Thyroid gland (tissue), 4 donors: Measurements from ENCODE around the gene RPGRIP1L.

Experiments used
- CTCF ChIP-seq, 6 experiments: fragments of 200-600 bp in 3 of 6; fragments of 450-650 bp in 3 of 6; sonication (generic) in 3 of 6; IDR thresholded peaks; one replicate each; pipeline ENCODE4 v1.5.1; 2016 to 2019; ENCODE audit warnings: antibody characterized with exemption in 6 of 6, mild to moderate bottlenecking in 2 of 6, inconsistent platforms in 1 of 6, moderate library complexity in 1 of 6
- POLR2A ChIP-seq, 2 donors: fragments of 450-650 bp; IDR thresholded peaks; one replicate each; pipeline ENCODE4 v1.6.1; 2017; ENCODE audit warnings: antibody characterized with exemption in 2 of 2, mild to moderate bottlenecking in 2 of 2, moderate library complexity in 1 of 2

DNA sequence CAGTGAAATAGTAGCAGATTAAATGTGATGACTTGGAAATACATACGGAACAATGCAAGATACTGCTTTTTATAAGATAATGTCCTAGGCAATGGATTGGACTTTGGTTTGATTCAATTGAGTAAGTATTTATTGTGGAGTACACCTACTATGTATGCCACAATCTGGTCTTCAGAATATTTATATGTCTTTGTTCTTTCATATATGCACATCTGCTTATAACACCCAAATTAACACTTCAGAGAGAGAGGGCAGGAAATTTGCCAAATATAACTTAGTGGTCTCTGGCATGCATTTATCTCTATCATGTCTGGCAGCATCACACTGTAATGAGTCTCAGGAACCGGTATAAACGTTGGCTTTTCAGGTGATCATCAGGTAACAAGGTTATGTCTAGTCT is 16.9 kb downstream of the RPGRIP1L start:
- TF ChIP-seq POLR2A (IDR thresholded peaks at IDR 0.05) = no peak
- no peak for TF ChIP-seq CTCF (IDR thresholded peaks at IDR 0.05)
